Gastroesophageal sphincter (tissue), 4 donors: Measurements from ENCODE around the gene FAM24A. TPM values are rescaled to one million over a fixed set of nuclear protein-coding genes. Genes with fewer than 3 reads are reported as not detected.
"Not testable (repeated sequence)": the region's sequence is repeated elsewhere in the genome, so short reads cannot be mapped to it uniquely, and the experiment has no call there.

Experiments used
- ATAC-seq: fragments of 150-250 bp; one replicate; pipeline ENCODE4 v1.9.1; 2016; ENCODE audit warnings: mild to moderate bottlenecking, moderate library complexity
- H3K27ac ChIP-seq, 4 donors: fragments of 200-600 bp; sonication (generic) in 3 of 4; 1 replicate in 3 of 4; 2 replicates in 1 of 4; pipeline ENCODE4 v1.5.1; 2016 to 2019
- H3K27me3 ChIP-seq: fragments of 200-600 bp; sonication (generic); one replicate; pipeline ENCODE4 v1.5.1; 2019
- H3K36me3 ChIP-seq, 2 donors: fragments of 200-600 bp; sonication (generic); one replicate each; pipeline ENCODE4 v1.5.1; 2019; ENCODE audit warnings: control low read depth in 1 of 2
- H3K4me1 ChIP-seq, 3 donors: fragments of 200-600 bp; sonication (generic); 1 replicate in 2 of 3; 2 replicates in 1 of 3; pipeline ENCODE4 v1.5.1; 2016 to 2019; ENCODE audit warnings: control low read depth in 2 of 3
- H3K4me3 ChIP-seq, 2 donors: fragments of 200-600 bp; sonication (generic); one replicate each; pipeline ENCODE4 v1.5.1; 2019; ENCODE audit warnings: mild to moderate bottlenecking in 1 of 2, moderate library complexity in 1 of 2
- H3K9me3 ChIP-seq, 3 donors: fragments of 200-600 bp; sonication (generic); one replicate each; pipeline ENCODE4 v1.5.1; 2017 to 2019; ENCODE audit warnings: control low read depth in 2 of 3
- EP300 ChIP-seq: sonication (generic); formaldehyde crosslinking; IDR thresholded peaks from one replicate; pipeline ENCODE4 v1.6.1; 2017; ENCODE audit warnings: antibody characterized with exemption, mild to moderate bottlenecking
- POLR2A ChIP-seq, 2 donors: fragments of 450-650 bp; IDR thresholded peaks; one replicate each; pipeline ENCODE4 v1.6.1; 2017; ENCODE audit warnings: antibody characterized with exemption in 2 of 2, mild to moderate bottlenecking in 2 of 2, moderate library complexity in 1 of 2
- POLR2AphosphoS5 ChIP-seq: sonication (generic); formaldehyde crosslinking; IDR thresholded peaks from one replicate; pipeline ENCODE4 v1.6.1; 2017; ENCODE audit warnings: antibody characterized with exemption
- WGBS, 2 donors: methylation state at CpG; one replicate each; pipeline ENCODE4 v1.1.5; 2018; ENCODE audit warnings: low coverage in 1 of 2; 5-methylcytosine and 5-hydroxymethylcytosine counted together
- total RNA-seq, 4 donors: library from RNA; depleted of rRNA; stranded (reverse); fragments of >200 nt; gene quantifications; one replicate each; pipeline ENCODE4 v1.1.0, GENCODE V29; 2016
- TF ChIP-seq, protein P1 (sequence below), 4 experiments: fragments of 200-600 bp in 2 of 4; fragments of 450-650 bp in 2 of 4; sonication (generic) in 1 of 4; IDR thresholded peaks; one replicate each; pipeline ENCODE4 v1.5.1; 2017 to 2019; ENCODE audit warnings: antibody characterized with exemption in 4 of 4, mild to moderate bottlenecking in 2 of 4, moderate library complexity in 2 of 4

FAM24A gene
- total RNA-seq, 4 donors from 2014 or later: not detected

DNA sequence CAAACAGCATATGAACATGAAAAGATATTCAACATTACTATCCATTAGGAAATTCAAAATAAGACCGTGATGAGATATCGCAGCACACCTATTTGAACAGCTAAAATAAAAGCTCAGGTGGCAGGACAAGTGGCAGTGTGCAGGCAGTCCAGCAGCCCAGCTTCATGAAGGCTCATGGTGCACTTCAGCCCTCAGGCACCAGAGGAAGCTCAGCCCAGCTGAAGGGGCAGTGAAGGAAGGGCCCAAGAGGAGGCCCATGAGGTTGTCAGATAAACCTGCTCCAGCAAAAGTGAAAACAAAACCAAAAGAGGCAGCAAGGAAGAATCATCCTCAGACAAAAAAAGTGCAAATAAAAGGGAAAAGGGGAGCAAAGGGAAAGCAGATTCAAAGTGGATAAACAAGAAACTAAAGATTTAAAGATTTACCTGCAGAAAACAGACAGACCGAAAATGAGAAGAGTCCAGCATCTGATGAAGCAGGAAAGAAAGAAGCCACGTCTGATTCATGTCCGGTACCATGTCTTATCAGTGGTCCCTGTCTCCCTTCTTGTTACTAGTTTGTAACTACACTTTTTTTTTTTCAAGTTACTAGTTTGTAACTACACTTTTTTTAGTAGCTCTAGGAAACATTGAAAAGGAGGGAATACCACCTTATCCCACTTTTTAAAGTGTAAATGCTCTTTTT lies 16.0 kb upstream of the FAM24A start:
- H3K4me3 ChIP-seq: no peak overlapping the region
- ATAC-seq: no peak
- H3K9me3 ChIP-seq: no peaks in the 10 kb centered on the region
- H3K27ac ChIP-seq: no peak overlapping the region
- WGBS, 2 donors: 76 to 91% methylated on average over 5 of the region's 5 CpGs
- no peaks in the 10 kb centered on the region for H3K36me3 ChIP-seq
- no peaks in the 10 kb centered on the region for H3K4me1 ChIP-seq
- H3K27me3 ChIP-seq: peaks cover 4% of the 10 kb centered on the region
- TF ChIP-seq POLR2A (IDR thresholded peaks at IDR 0.05) (no peak), EP300 (no peak), POLR2AphosphoS5 (no peak)
- TF ChIP-seq, protein P1, sequence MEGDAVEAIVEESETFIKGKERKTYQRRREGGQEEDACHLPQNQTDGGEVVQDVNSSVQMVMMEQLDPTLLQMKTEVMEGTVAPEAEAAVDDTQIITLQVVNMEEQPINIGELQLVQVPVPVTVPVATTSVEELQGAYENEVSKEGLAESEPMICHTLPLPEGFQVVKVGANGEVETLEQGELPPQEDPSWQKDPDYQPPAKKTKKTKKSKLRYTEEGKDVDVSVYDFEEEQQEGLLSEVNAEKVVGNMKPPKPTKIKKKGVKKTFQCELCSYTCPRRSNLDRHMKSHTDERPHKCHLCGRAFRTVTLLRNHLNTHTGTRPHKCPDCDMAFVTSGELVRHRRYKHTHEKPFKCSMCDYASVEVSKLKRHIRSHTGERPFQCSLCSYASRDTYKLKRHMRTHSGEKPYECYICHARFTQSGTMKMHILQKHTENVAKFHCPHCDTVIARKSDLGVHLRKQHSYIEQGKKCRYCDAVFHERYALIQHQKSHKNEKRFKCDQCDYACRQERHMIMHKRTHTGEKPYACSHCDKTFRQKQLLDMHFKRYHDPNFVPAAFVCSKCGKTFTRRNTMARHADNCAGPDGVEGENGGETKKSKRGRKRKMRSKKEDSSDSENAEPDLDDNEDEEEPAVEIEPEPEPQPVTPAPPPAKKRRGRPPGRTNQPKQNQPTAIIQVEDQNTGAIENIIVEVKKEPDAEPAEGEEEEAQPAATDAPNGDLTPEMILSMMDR (IDR thresholded peaks at IDR 0.05): no peak

DNA sequence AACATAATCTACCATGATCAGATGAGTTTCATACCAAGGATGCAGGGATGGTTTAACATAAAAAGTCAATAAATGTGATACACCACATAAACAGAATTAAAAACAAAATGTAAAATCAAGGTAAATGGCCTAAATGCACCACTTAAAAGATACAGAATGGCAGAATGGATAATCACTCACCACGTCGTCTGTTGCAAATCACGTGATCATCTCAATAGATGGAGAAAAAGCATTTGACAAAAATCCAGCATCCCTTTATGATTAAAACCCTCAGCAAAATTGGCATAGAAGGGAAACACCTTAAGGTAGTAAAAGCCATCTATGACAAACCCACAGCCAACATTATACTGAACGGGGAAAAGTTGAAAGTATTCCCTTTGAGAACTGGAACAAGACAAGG lies 6.5 kb upstream of the FAM24A start:
- ATAC-seq, H3K4me1 ChIP-seq, H3K36me3 ChIP-seq, H3K4me3 ChIP-seq, H3K27ac ChIP-seq, H3K9me3 ChIP-seq: not testable (repeated sequence)
- peaks cover 14% of the 10 kb centered on the region for H3K27me3 ChIP-seq
- WGBS, 2 donors: 71% methylated on average over 4 of the region's 4 CpGs; no CpG with 5 or more reads in 1 of the 2 donors

DNA sequence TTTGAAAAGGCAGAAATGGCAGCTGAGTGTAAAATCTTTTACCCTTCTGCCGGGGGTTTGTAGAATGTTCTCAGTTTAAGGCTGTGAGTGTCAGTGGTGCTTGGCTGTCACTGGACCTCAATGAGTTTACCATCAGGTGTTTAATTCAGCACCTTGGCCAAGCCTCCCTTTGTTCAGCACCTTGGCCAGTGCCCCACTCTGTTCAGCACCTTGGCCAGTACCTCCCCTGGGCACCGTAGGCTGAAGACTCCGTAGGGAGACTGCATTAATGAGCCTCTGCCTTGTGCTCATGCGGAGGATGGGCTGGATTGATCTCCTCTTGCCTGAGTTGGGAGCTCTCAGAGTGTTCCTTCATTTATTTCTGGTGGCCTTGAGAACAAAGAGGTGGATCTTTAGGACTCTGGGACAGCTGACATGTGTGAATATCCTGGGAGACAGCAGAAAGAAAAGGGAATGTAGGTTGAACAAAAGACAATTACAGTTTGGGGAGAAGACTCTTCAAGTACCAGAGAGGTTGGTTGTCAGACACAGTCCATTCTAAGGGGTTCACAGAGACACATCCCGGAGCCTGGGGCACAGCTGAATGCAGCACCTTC lies 1.6 kb downstream of the FAM24A start:
- H3K27ac ChIP-seq: no peak overlapping the region
- H3K36me3 ChIP-seq: no peaks in the 10 kb centered on the region
- no peaks in the 10 kb centered on the region for H3K4me1 ChIP-seq
- H3K4me3 ChIP-seq: no peak overlapping the region
- ATAC-seq: no peak
- H3K9me3 ChIP-seq: no peaks in the 10 kb centered on the region
- no peaks in the 10 kb centered on the region for H3K27me3 ChIP-seq
- TF ChIP-seq POLR2A (IDR thresholded peaks at IDR 0.05) (no peak), EP300 (no peak), POLR2AphosphoS5 (no peak)
- TF ChIP-seq, protein P1 (IDR thresholded peaks at IDR 0.05): no peak
- WGBS, 2 donors: 25 to 26% methylated on average over 4 to 5 of the region's 5 CpGs

- H3K4me3 ChIP-seq: no peak overlapping the region
- no CpG with 5 or more reads among the region's 2 CpGs for WGBS, 2 donors
These were observed 5.3 kb downstream of the FAM24A start for GRCh38 chr10:122915700-122916099.

DNA sequence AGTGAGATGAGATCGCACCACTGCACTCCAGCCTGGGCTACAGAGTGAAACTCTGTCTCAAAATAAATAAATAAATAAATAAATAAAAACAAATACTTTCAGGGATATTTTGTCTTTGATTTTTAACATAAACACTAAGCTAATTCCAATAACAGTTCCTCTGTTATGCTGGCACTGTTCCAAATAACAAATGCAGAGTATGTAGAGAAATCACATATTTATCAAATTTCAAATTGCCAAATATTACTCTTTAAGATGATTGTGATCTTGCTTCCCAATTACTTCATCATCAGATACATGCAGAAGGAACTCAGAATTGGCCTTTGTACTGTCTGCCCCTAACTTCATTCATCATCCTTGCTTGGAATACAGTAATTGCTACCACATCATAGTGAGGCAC lies 19.7 kb downstream of the FAM24A start:
- no peaks in the 10 kb centered on the region for H3K9me3 ChIP-seq
- no peaks in the 10 kb centered on the region for H3K4me1 ChIP-seq
- no peaks in the 10 kb centered on the region for H3K27me3 ChIP-seq
- TF ChIP-seq, protein P1 (IDR thresholded peaks at IDR 0.05): no peak
- no peak for TF ChIP-seq POLR2AphosphoS5
- no peak for TF ChIP-seq EP300
- no peak for TF ChIP-seq POLR2A (IDR thresholded peaks at IDR 0.05)
- H3K27ac ChIP-seq: no peak overlapping the region
- 100% methylated on average over 1 of the region's 1 CpG for WGBS, 2 donors
- H3K4me3 ChIP-seq: no peak overlapping the region
- H3K36me3 ChIP-seq: peaks cover 0 to 12% of the 10 kb centered on the region in 2 donors
- no peak for ATAC-seq

More at GRCh38 chr10:122915700-122916099, 5.3 kb downstream of the FAM24A start:
- Histone ChIP-seq H3K9me3 (no peaks in the 10 kb centered on the region), H3K27me3 (no peaks in the 10 kb centered on the region), H3K27ac (no peak overlapping the region), H3K4me1 (no peaks in the 10 kb centered on the region), H3K36me3 (no peaks in the 10 kb centered on the region)
- ATAC-seq: no peak
- TF ChIP-seq POLR2AphosphoS5 (no peak), EP300 (no peak), POLR2A (IDR thresholded peaks at IDR 0.05) (no peak)
- TF ChIP-seq, protein P1 (IDR thresholded peaks at IDR 0.05): no peak
